GM23248 (cell line): ENCODE data around the gene USP32.

ENCODE experiments used
- EZH2 ChIP-seq: fragments of 200-600 bp; sonication (generic); IDR thresholded peaks from 2 replicates; pipeline ENCODE4 v1.6.1; 2018; ENCODE audit warnings: antibody characterized with exemption, mild to moderate bottlenecking; ENCODE audit not compliant: insufficient read depth, poor library complexity, severe bottlenecking
- EZH2phosphoT487 ChIP-seq: fragments of 200-600 bp; sonication (generic); IDR thresholded peaks from 2 replicates; pipeline ENCODE4 v1.6.1; 2018; ENCODE audit warnings: antibody characterized with exemption, moderate library complexity, mild to moderate bottlenecking, low read depth; ENCODE audit not compliant: insufficient read depth

DNA sequence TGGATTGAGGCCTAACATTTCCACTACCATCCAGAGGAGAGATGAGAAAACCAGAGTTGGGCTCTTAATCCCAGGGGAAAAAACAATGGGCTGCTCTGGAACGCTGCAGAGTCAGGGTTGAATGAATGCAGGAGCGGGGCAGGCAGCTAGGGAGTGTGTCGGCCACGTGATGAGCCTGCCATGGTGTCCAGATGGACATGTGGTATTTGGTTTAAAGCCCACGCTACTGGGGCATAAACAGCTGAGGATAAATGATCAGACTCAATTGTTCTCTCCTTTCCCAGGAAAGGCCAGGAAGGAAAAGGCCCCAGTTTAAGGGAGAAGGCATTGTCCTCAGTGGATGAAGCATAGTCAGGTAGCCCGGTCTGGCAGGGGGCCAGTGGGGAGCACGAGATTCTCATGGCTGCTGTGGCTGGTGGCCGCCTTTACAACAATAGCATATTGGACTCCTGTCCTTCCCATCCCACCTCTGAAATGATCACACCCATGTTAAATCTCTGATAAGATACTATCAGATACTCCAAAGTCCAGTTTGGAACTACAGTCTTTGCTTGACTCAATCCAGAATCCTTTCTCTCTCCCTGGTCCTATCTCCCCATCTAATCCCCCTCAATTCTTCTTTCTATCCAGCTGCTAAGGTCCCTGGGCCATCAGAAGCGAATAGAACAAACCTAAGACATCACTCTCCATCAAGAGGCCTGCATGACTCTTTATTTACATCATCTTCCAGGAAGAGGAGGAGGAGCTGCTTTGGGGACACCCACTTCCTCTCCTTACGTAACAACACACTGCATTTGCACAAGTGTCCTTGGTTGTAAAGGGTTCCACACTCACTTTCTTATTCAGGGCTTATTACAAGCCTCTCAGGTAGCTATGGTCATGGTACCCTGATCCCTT, 221.8 kb downstream of the USP32 start:
- no peak for TF ChIP-seq EZH2
- no peak for TF ChIP-seq EZH2phosphoT487
